AG09319 (cell line): ENCODE results near the gene SPEN.

Experiments used
- DNase-seq: peaks from one replicate; pipeline ENCODE4 v3.0.0-alpha.2; 2010; ENCODE audit warnings: low read depth; ENCODE audit errors: extremely low read depth
- CTCF ChIP-seq: IDR thresholded peaks from 2 replicates; pipeline ENCODE4 v1.5.1; 2011; ENCODE audit warnings: low read depth, mild to moderate bottlenecking, inconsistent platforms, low read length, moderate library complexity

Gene SPEN

GRCh38 chr1:15932612-15933011 is 85.1 kb downstream of the SPEN start:
- TF ChIP-seq CTCF, result no peak
- no peak for DNase-seq

- no peak for TF ChIP-seq CTCF
- no peak for DNase-seq
These were observed 86.2 kb downstream of the SPEN start for GRCh38 chr1:15933684-15934083.

GRCh38 chr1:15934211-15935055 is 86.9 kb downstream of the SPEN start:
- no peak for DNase-seq
- TF ChIP-seq CTCF, result no peak

- no peak for TF ChIP-seq CTCF
These were observed 87.8 kb downstream of the SPEN start for GRCh38 chr1:15935056-15935950.

GRCh38 chr1:15936025-15936424 is 88.5 kb downstream of the SPEN start:
- no peak for TF ChIP-seq CTCF
- no peak for DNase-seq

More at GRCh38 chr1:15935056-15935950, 87.8 kb downstream of the SPEN start:
- no peak for DNase-seq

- TF ChIP-seq CTCF, result no peak
- no peak for DNase-seq
These were observed 89.6 kb downstream of the SPEN start for GRCh38 chr1:15937146-15937545.

GRCh38 chr1:15937706-15938168 is 90.2 kb downstream of the SPEN start:
- DNase-seq, result no peak
- TF ChIP-seq CTCF, result no peak; the same call in none of the 2 replicates
